WTC11 (cell line): Measurements from ENCODE around the gene PLEKHA3.

Experiments used
- ARID4B ChIP-seq: sonication (generic); formaldehyde crosslinking; IDR thresholded peaks from 2 replicates; pipeline ENCODE4 v1.8.0; 2023; ENCODE audit warnings: missing genetic modification reagents, mild to moderate bottlenecking, borderline replicate concordance
- TCF7 ChIP-seq: sonication (generic); formaldehyde crosslinking; IDR thresholded peaks from 2 replicates; pipeline ENCODE4 v1.8.0; 2022; ENCODE audit warnings: mild to moderate bottlenecking, low read depth, missing genetic modification reagents, moderate library complexity

GRCh38 chr2:178550352-178550751 is 70.1 kb downstream of the PLEKHA3 start:
- TF ChIP-seq ARID4B (no peak), TCF7 (CRISPR knock-in tag) (no peak)
